Stomach (tissue), 9 donors: ENCODE data around the gene TSPYL2. TPM values are rescaled to one million over a fixed set of nuclear protein-coding genes. Genes with fewer than 3 reads are reported as not detected.

Experiments
- DNase-seq, 2 donors: peaks; one replicate each; pipeline versions ENCODE4 v3.0.0 to v3.0.0-alpha.2; 2013 to 2019
- H3K27ac ChIP-seq, 5 donors: fragments of 200-600 bp in 4 of 5; sonication (generic) in 4 of 5; one replicate each; pipeline ENCODE4 v1.5.1; 2013 to 2019; ENCODE audit warnings: mild to moderate bottlenecking in 1 of 5, moderate library complexity in 1 of 5
- H3K27me3 ChIP-seq, 3 donors: fragments of 200-600 bp; sonication (generic); one replicate each; pipeline ENCODE4 v1.5.1; 2017 to 2019; ENCODE audit warnings: mixed run types in 1 of 3
- H3K36me3 ChIP-seq, 4 donors: fragments of 200-600 bp; sonication (generic); 1 replicate in 3 of 4; 2 replicates in 1 of 4; pipeline ENCODE4 v1.5.1; 2016 to 2019
- H3K4me1 ChIP-seq, 4 donors: fragments of 200-600 bp; sonication (generic); one replicate each; pipeline ENCODE4 v1.5.1; 2016 to 2019
- H3K4me3 ChIP-seq, 4 donors: fragments of 200-600 bp; sonication (generic) in 3 of 4; one replicate each; pipeline ENCODE4 v1.5.1; 2016 to 2019; ENCODE audit warnings: mild to moderate bottlenecking in 1 of 4
- H3K9me3 ChIP-seq, 4 donors: fragments of 200-600 bp; sonication (generic); one replicate each; pipeline ENCODE4 v1.5.1; 2016 to 2019
- EP300 ChIP-seq: sonication (generic); formaldehyde crosslinking; IDR thresholded peaks from one replicate; pipeline ENCODE4 v1.6.1; 2017; ENCODE audit warnings: antibody characterized with exemption
- POLR2A ChIP-seq, 4 donors: fragments of 450-650 bp; IDR thresholded peaks; one replicate each; pipeline ENCODE4 v1.6.1; 2016; ENCODE audit warnings: antibody characterized with exemption in 4 of 4, control low read depth in 2 of 4, mild to moderate bottlenecking in 1 of 4, moderate library complexity in 1 of 4
- POLR2AphosphoS5 ChIP-seq, 3 donors: sonication (generic); formaldehyde crosslinking; IDR thresholded peaks; one replicate each; pipeline ENCODE4 v1.6.1; 2016; ENCODE audit warnings: antibody characterized with exemption in 3 of 3
- WGBS, 5 donors: extraction: QIAGEN DNeasy Blood & Tissue Kit in 3 of 5; methylation state at CpG; one replicate each; pipeline versions ENCODE4 v1.1.5 to v1.1.7; 2013 to 2018; 5-methylcytosine and 5-hydroxymethylcytosine counted together
- intact Hi-C: fragments of 100-400 bp; cut with DNase I; formaldehyde crosslinking; loops from one replicate; pipeline ENCODE4 v1.15.1; 2023; ENCODE audit warnings: low total_unique reads
- polyA plus RNA-seq, 3 donors: library from polyadenylated mRNA; stranded (reverse); fragments of 200-250 nt; gene quantifications; one replicate each; pipeline ENCODE4 v1.2.3, GENCODE V29; 2013
- total RNA-seq, 5 donors: library from RNA; depleted of rRNA; stranded (reverse); fragments of >200 nt; gene quantifications; one replicate each; pipeline versions ENCODE4 v1.1.0 to v1.2.3, GENCODE V29; 2014 to 2016
- TF ChIP-seq, protein P1 (sequence below), 7 experiments: fragments of 450-650 bp in 4 of 7; fragments of 200-600 bp in 3 of 7; sonication (generic) in 3 of 7; IDR thresholded peaks; one replicate each; pipeline ENCODE4 v1.5.1; 2016 to 2019; ENCODE audit warnings: antibody characterized with exemption in 7 of 7, control low read depth in 2 of 7, mild to moderate bottlenecking in 1 of 7
- donor health status: healthy with polysubstance abuse.
- donor health status: Bipolar disorder and iron deficiency.
- donor health status: healthy.

The TSPYL2 gene
- total and polyA plus RNA-seq, 8 donors = 19.9 to 105 (median 44.9) TPM

DNA sequence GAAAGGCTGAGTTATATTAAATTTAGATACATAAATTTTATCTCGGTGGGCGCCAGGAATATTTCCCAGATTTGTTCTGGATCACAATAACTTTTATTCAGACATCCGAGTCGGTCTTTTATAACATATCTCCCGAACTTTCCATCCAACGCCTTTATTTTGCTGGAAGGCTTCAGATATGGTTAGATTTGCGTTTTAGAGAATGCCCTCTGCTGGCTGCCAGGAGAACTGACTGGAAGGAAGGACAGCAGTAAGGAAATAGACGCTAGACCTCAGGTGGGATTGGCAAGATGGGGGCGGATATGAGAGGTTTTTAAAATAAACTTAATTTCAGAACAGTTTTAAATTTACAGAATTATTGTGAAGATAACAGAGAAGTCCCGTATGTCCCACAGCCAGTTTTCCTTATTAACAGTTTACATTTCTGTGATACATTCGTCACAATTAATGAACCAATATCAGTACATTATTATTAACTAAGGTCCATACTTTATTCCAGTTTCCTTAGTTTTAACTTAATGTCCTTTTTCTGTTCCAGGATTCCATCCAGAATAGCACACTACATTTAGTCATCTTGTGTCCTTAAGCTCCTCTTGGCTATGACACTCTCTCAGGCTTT is 7.2 kb downstream of the TSPYL2 start:
- Histone ChIP-seq H3K27ac (peak overlapping the region in 4 of 5 donors; percentile 83 to 92 (median 84)), H3K36me3 (peaks cover 0 to 26% (median 20%) of the 10 kb centered on the region in 4 donors), H3K4me1 (peaks cover 0 to 39% (median 26%) of the 10 kb centered on the region in 4 donors), H3K27me3 (peaks cover 0 to 3% (median 0%) of the 10 kb centered on the region in 3 donors), H3K4me3 (peak overlapping the region; percentile 26 to 42 (median 34)), H3K9me3 (no peaks in the 10 kb centered on the region)
- DNase-seq = peak; percentile 57 to 82
- WGBS, 5 donors = 8 to 19% (median 10%) methylated on average over 11 of the region's 11 CpGs
- TF ChIP-seq POLR2A (IDR thresholded peaks at IDR 0.05) (no peak), POLR2AphosphoS5 (IDR thresholded peaks at IDR 0.05) (peak in 2 of 3 donors; percentile 10 to 28), EP300 (no peak)
- TF ChIP-seq, protein P1, sequence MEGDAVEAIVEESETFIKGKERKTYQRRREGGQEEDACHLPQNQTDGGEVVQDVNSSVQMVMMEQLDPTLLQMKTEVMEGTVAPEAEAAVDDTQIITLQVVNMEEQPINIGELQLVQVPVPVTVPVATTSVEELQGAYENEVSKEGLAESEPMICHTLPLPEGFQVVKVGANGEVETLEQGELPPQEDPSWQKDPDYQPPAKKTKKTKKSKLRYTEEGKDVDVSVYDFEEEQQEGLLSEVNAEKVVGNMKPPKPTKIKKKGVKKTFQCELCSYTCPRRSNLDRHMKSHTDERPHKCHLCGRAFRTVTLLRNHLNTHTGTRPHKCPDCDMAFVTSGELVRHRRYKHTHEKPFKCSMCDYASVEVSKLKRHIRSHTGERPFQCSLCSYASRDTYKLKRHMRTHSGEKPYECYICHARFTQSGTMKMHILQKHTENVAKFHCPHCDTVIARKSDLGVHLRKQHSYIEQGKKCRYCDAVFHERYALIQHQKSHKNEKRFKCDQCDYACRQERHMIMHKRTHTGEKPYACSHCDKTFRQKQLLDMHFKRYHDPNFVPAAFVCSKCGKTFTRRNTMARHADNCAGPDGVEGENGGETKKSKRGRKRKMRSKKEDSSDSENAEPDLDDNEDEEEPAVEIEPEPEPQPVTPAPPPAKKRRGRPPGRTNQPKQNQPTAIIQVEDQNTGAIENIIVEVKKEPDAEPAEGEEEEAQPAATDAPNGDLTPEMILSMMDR (IDR thresholded peaks at IDR 0.05) = peak in 5 of 7 experiments; percentile 36 to 89 (median 74)
- intact Hi-C loops = no loop called here

DNA sequence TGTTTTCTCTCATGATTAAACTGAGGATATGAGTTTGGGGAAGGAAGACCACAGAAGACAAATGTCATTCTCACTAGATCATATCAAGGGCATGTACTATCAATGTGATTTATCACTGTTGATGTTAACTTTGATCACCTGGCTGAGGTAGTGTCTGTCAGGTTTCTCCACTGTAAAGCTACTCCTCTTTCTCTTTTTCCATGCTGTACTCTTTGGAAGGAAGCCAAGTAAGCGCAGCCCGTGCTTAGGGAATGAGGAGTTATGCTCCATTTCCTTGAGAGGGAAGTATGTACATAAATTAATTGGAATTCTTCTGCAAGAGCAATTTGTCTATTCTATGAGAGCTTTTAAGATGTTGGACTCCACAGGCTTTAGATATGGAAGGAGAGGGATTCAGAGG is 7.8 kb downstream of the TSPYL2 start:
- H3K4me3 ChIP-seq = no peak overlapping the region
- WGBS, 5 donors = 7 to 59% (median 47%) methylated on average over 2 of the region's 2 CpGs
- H3K27ac ChIP-seq = peak overlapping the region in 1 of 5 donors; percentile 92
- TF ChIP-seq, protein P1 (IDR thresholded peaks at IDR 0.05) = no peak
- no peak for TF ChIP-seq EP300
- H3K9me3 ChIP-seq = no peaks in the 10 kb centered on the region
- H3K36me3 ChIP-seq = peaks cover 0 to 20% (median 15%) of the 10 kb centered on the region in 4 donors
- intact Hi-C loops = no loop called here
- peaks cover 0 to 37% (median 23%) of the 10 kb centered on the region in 4 donors for H3K4me1 ChIP-seq
- DNase-seq = no peak
- peaks cover 0 to 3% (median 0%) of the 10 kb centered on the region in 3 donors for H3K27me3 ChIP-seq

DNA sequence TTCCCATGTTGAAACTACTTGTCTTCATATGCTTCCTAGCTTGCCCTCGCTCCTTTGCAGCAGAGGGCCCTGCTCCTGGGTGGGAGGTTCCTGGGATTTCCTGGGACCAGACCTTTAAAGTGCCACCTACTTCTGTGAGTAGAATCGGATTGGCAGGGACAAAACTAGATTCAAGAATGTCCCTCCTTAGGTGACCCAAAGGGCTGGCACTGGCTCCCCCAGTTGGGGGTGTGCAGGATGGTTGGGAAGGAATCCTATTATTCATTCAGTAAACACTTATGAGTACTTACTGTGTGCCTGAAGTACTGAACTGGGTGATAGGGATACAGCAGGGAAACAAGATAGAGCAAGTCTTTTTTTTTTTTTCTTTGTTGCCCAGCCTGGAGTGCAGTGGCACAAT is 9.2 kb downstream of the TSPYL2 start:
- no peak overlapping the region for H3K27ac ChIP-seq
- WGBS, 5 donors = 77 to 100% (median 87%) methylated on average over 2 of the region's 2 CpGs; no CpG with 5 or more reads in 1 of the 5 donors
- no peak for TF ChIP-seq POLR2A (IDR thresholded peaks at IDR 0.05)
- intact Hi-C loops = no loop called here
- H3K36me3 ChIP-seq = peaks cover 0 to 6% (median under 1%) of the 10 kb centered on the region in 4 donors
- H3K27me3 ChIP-seq = peaks cover 0 to 3% (median 0%) of the 10 kb centered on the region in 3 donors
- no peak for DNase-seq
- no peak overlapping the region for H3K4me3 ChIP-seq
- peaks cover 0 to 28% (median 21%) of the 10 kb centered on the region in 4 donors for H3K4me1 ChIP-seq
- H3K9me3 ChIP-seq = no peaks in the 10 kb centered on the region

DNA sequence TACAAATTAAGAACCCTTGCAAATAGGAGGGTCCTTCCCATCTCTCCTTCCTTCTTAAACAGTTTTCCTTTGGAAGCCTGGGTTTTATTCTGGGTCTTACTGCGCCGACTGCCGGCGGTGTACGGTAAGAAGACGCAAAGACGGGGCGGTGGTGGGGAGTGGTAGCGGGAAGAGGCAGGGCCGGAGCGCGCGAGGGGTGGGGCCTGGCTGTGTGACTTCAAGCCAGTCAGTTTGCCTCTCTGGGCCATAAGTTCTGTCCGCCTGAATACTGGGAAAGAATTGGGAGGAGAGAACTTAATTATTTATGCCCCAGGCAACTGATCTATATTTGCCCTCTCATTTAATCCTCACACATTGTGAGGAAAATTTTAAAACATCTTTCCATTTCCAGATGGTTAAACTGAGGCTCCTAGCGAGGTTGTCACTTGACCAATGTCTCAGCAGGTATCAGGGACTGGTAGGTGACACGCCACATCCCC is 11.0 kb downstream of the TSPYL2 start:
- peaks cover 0 to under 1% (median 0%) of the 10 kb centered on the region in 3 donors for H3K27me3 ChIP-seq
- H3K36me3 ChIP-seq = no peaks in the 10 kb centered on the region
- DNase-seq = peak; percentile 85 to 90
- no peaks in the 10 kb centered on the region for H3K9me3 ChIP-seq
- peak overlapping the region; percentile 58 to 68 (median 63) for H3K4me3 ChIP-seq
- peak overlapping the region; percentile 80 to 93 (median 91) for H3K27ac ChIP-seq
- intact Hi-C loops = no loop called here
- no peak for TF ChIP-seq POLR2A (IDR thresholded peaks at IDR 0.05)
- no peak for TF ChIP-seq EP300
- TF ChIP-seq POLR2AphosphoS5 (IDR thresholded peaks at IDR 0.05) = peak in 1 of 3 donors; percentile 54
- TF ChIP-seq, protein P1 (IDR thresholded peaks at IDR 0.05) = peak in 5 of 7 experiments; percentile 25 to 66 (median 38)
- peaks cover 0 to 11% (median 8%) of the 10 kb centered on the region in 4 donors for H3K4me1 ChIP-seq
- 0 to 33% (median 7%) methylated on average over 16 of the region's 16 CpGs for WGBS, 5 donors
